ENCODE data around the gene COA3.

The COA3 gene

GRCh38 chr17:42832213-42832933 is 33.9 kb upstream of the COA3 start:
- TF ChIP-seq, protein P1, sequence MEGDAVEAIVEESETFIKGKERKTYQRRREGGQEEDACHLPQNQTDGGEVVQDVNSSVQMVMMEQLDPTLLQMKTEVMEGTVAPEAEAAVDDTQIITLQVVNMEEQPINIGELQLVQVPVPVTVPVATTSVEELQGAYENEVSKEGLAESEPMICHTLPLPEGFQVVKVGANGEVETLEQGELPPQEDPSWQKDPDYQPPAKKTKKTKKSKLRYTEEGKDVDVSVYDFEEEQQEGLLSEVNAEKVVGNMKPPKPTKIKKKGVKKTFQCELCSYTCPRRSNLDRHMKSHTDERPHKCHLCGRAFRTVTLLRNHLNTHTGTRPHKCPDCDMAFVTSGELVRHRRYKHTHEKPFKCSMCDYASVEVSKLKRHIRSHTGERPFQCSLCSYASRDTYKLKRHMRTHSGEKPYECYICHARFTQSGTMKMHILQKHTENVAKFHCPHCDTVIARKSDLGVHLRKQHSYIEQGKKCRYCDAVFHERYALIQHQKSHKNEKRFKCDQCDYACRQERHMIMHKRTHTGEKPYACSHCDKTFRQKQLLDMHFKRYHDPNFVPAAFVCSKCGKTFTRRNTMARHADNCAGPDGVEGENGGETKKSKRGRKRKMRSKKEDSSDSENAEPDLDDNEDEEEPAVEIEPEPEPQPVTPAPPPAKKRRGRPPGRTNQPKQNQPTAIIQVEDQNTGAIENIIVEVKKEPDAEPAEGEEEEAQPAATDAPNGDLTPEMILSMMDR (IDR thresholded peaks at IDR 0.05; ENCODE audit: insufficient read depth, missing control alignments): no peak
- DNase-seq (ENCODE audit: insufficient read length, low spot score) (no peak), FAIRE-seq (no peak)

DNA sequence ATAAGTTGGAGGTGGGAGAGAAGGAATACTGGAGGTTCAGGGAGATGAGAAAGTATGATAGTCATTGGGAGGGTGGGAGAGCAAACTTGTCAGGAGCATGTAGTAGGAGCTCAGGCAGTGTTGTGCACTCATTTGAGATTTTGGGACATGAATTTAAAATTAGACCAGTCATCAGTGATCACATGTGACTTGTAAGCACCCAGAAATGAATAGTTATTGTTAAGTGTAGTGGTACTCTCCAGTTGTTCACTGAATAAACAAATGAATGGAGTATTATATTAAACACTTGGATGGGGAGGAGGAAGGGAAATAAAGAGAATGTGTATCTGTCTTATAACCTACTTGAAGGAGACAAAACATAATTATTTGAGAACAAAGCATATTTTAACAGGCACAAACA is 32.5 kb upstream of the COA3 start:
- no peak for DNase-seq (ENCODE audit: insufficient read length, low spot score)
- TF ChIP-seq, protein P1 (IDR thresholded peaks at IDR 0.05; ENCODE audit: insufficient read depth, missing control alignments): no peak
- no peak for FAIRE-seq

- TF ChIP-seq, protein P1 (IDR thresholded peaks at IDR 0.05; ENCODE audit: insufficient read depth, missing control alignments): no peak
- FAIRE-seq (no peak), DNase-seq (ENCODE audit: insufficient read length, low spot score) (no peak)
These were observed 29.0 kb upstream of the COA3 start for GRCh38 chr17:42827472-42827871.

DNA sequence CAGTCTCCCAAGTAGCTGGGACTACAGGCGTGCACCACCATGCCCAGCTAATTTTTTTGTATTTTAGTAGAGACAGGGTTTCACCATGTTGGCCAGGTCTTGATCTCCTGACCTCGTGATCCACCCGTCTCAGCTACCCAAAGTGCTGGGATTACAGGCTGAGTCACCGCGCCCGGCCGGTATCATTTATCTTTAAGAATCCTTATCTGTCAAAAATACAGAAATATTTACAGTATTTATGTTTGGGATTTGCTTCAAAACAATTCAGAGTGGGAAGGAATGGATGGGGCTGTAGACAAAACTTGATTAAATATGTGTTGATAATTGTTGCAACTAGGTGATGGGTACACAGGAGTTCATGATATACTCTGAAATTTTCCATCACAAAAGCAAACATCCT is 22.7 kb upstream of the COA3 start:
- FAIRE-seq (no peak), DNase-seq (ENCODE audit: insufficient read length, low spot score) (no peak)

GRCh38 chr17:42819939-42820535 is 21.5 kb upstream of the COA3 start:
- DNase-seq (ENCODE audit: insufficient read length, low spot score) (no peak), FAIRE-seq (no peak)
- TF ChIP-seq, protein P1 (IDR thresholded peaks at IDR 0.05; ENCODE audit: insufficient read depth, missing control alignments): peak; percentile 82

More for the DNA sequence above, 22.7 kb upstream of the COA3 start:
- TF ChIP-seq, protein P1 (IDR thresholded peaks at IDR 0.05; ENCODE audit: insufficient read depth, missing control alignments): no peak

- FAIRE-seq (no peak), DNase-seq (ENCODE audit: insufficient read length, low spot score) (no peak)
- TF ChIP-seq, protein P1 (IDR thresholded peaks at IDR 0.05; ENCODE audit: insufficient read depth, missing control alignments): no peak
These were observed 19.9 kb upstream of the COA3 start for GRCh38 chr17:42818379-42818778.

- TF ChIP-seq, protein P1 (IDR thresholded peaks at IDR 0.05; ENCODE audit: insufficient read depth, missing control alignments): no peak
- no peak for DNase-seq (ENCODE audit: insufficient read length, low spot score)
- no peak for FAIRE-seq
These were observed 19.4 kb upstream of the COA3 start for GRCh38 chr17:42817866-42818265.
